Measurements from ENCODE around the gene CREBBP.

CREBBP gene

GRCh38 chr16:3691761-3692160, 188.8 kb downstream of the CREBBP start:
- no peak for TF ChIP-seq CTCF (IDR thresholded peaks at IDR 0.05; ENCODE audit: insufficient read depth, low read length, poor library complexity, severe bottlenecking)
- Histone ChIP-seq H3K27me3 (replicated peaks; ENCODE audit: control insufficient read depth, insufficient read depth, low read length) (no peaks in the 10 kb centered on the region), H3K36me3 (ENCODE audit: control insufficient read depth, insufficient read depth, low read length) (peaks cover 6% of the 10 kb centered on the region), H3K4me3 (replicated peaks; ENCODE audit: low read depth, low read length) (no peak overlapping the region)
- DNase-seq (ENCODE audit: extremely low read depth, insufficient read length) = no peak

GRCh38 chr16:3690980-3691720, 189.4 kb downstream of the CREBBP start:
- TF ChIP-seq CTCF (IDR thresholded peaks at IDR 0.05; ENCODE audit: insufficient read depth, low read length, poor library complexity, severe bottlenecking) = no peak
- Histone ChIP-seq H3K27me3 (replicated peaks; ENCODE audit: control insufficient read depth, insufficient read depth, low read length) (no peaks in the 10 kb centered on the region), H3K4me3 (replicated peaks; ENCODE audit: low read depth, low read length) (no peak overlapping the region), H3K36me3 (ENCODE audit: control insufficient read depth, insufficient read depth, low read length) (peaks cover 6% of the 10 kb centered on the region)
- DNase-seq (ENCODE audit: extremely low read depth, insufficient read length) = no peak

- peaks cover 9% of the 10 kb centered on the region for H3K36me3 ChIP-seq (ENCODE audit: control insufficient read depth, insufficient read depth, low read length)
Measured at GRCh38 chr16:3690470-3690928, 190.0 kb downstream of the CREBBP start.

GRCh38 chr16:3689731-3690130, 190.8 kb downstream of the CREBBP start:
- no peaks in the 10 kb centered on the region for H3K27me3 ChIP-seq (replicated peaks; ENCODE audit: control insufficient read depth, insufficient read depth, low read length)
- no peak for DNase-seq (ENCODE audit: extremely low read depth, insufficient read length)
- peaks cover 10% of the 10 kb centered on the region for H3K36me3 ChIP-seq (ENCODE audit: control insufficient read depth, insufficient read depth, low read length)
- H3K4me3 ChIP-seq (replicated peaks; ENCODE audit: low read depth, low read length) = no peak overlapping the region
- TF ChIP-seq CTCF (IDR thresholded peaks at IDR 0.05; ENCODE audit: insufficient read depth, low read length, poor library complexity, severe bottlenecking) = no peak

More at GRCh38 chr16:3690470-3690928, 190.0 kb downstream of the CREBBP start:
- peak; percentile 88 for TF ChIP-seq CTCF (IDR thresholded peaks at IDR 0.05; ENCODE audit: insufficient read depth, low read length, poor library complexity, severe bottlenecking)
- Histone ChIP-seq H3K4me3 (replicated peaks; ENCODE audit: low read depth, low read length) (no peak overlapping the region), H3K27me3 (replicated peaks; ENCODE audit: control insufficient read depth, insufficient read depth, low read length) (no peaks in the 10 kb centered on the region)
- peak; percentile 78 for DNase-seq (ENCODE audit: extremely low read depth, insufficient read length)

- TF ChIP-seq CTCF (IDR thresholded peaks at IDR 0.05; ENCODE audit: insufficient read depth, low read length, poor library complexity, severe bottlenecking) = no peak
- Histone ChIP-seq H3K36me3 (ENCODE audit: control insufficient read depth, insufficient read depth, low read length) (peaks cover 10% of the 10 kb centered on the region), H3K27me3 (replicated peaks; ENCODE audit: control insufficient read depth, insufficient read depth, low read length) (no peaks in the 10 kb centered on the region), H3K4me3 (replicated peaks; ENCODE audit: low read depth, low read length) (no peak overlapping the region)
- no peak for DNase-seq (ENCODE audit: extremely low read depth, insufficient read length)
Measured at GRCh38 chr16:3687792-3688191, 192.7 kb downstream of the CREBBP start.

All from GM06990 (cell line).